HepG2 (cell line): ENCODE results near the gene BRD3. TPM values are rescaled to one million over a fixed set of nuclear protein-coding genes. Genes with fewer than 3 reads are reported as not detected.

Experiments
- ARNT2 ChIP-seq: sonication (generic); formaldehyde crosslinking; IDR thresholded peaks from 2 replicates; pipeline ENCODE4 v1.8.0; 2022; ENCODE audit warnings: mild to moderate bottlenecking, low read depth, missing genetic modification reagents, moderate library complexity
- BCL6 ChIP-seq: IDR thresholded peaks from 2 replicates; pipeline ENCODE4 v1.6.1; 2016; ENCODE audit warnings: missing genetic modification reagents, missing compliant biosample characterization
- ELF4 ChIP-seq: sonication (generic); formaldehyde crosslinking; IDR thresholded peaks from 2 replicates; pipeline ENCODE4 v1.5.0; 2020; ENCODE audit warnings: missing genetic modification reagents, mild to moderate bottlenecking, moderate library complexity, borderline replicate concordance
- HDAC1 ChIP-seq: sonication (generic); formaldehyde crosslinking; IDR thresholded peaks from 2 replicates; pipeline ENCODE4 v1.5.1; 2020; ENCODE audit warnings: mild to moderate bottlenecking, missing genetic modification reagents
- HNRNPUL1 ChIP-seq: fragments of 200-400 bp; formaldehyde crosslinking; IDR thresholded peaks from 2 replicates; pipeline ENCODE4 v1.6.1; 2017; ENCODE audit warnings: low read depth, mild to moderate bottlenecking, low read length, moderate library complexity
- MATR3 ChIP-seq: sonication (generic); formaldehyde crosslinking; IDR thresholded peaks from 2 replicates; pipeline ENCODE4 v1.4.0; 2020; ENCODE audit warnings: missing genetic modification reagents
- NCOA2 ChIP-seq: sonication (generic); formaldehyde crosslinking; IDR thresholded peaks from 2 replicates; pipeline ENCODE4 v1.8.0; 2022; ENCODE audit warnings: inconsistent platforms
- PBX3 ChIP-seq: sonication (generic); formaldehyde crosslinking; IDR thresholded peaks from 2 replicates; pipeline ENCODE4 v1.8.1; 2023; ENCODE audit warnings: missing genetic modification reagents, inconsistent platforms, borderline replicate concordance
- RXRA ChIP-seq: sonication (generic); formaldehyde crosslinking; IDR thresholded peaks from 2 replicates; pipeline ENCODE4 v1.5.1; 2020; ENCODE audit warnings: missing genetic modification reagents
- SIX1 ChIP-seq: sonication (generic); formaldehyde crosslinking; IDR thresholded peaks from 2 replicates; pipeline ENCODE4 v1.4.0; 2020; ENCODE audit warnings: missing genetic modification reagents, borderline replicate concordance
- TBX2 ChIP-seq: sonication (generic); formaldehyde crosslinking; IDR thresholded peaks from 2 replicates; pipeline ENCODE4 v1.5.0; 2020; ENCODE audit warnings: missing genetic modification reagents, mild to moderate bottlenecking, borderline replicate concordance
- TRIM22 ChIP-seq: fragments of 450-650 bp; IDR thresholded peaks from 2 replicates; pipeline ENCODE4 v1.6.1; 2017
- UBTF ChIP-seq: sonication (generic); formaldehyde crosslinking; IDR thresholded peaks from 2 replicates; pipeline ENCODE4 v1.4.0; 2020; ENCODE audit warnings: mild to moderate bottlenecking, missing genetic modification reagents
- ZBTB14 ChIP-seq: sonication (generic); formaldehyde crosslinking; IDR thresholded peaks from 2 replicates; pipeline ENCODE4 v1.4.0; 2020; ENCODE audit warnings: missing genetic modification reagents
- ZBTB7B ChIP-seq: sonication (generic); formaldehyde crosslinking; IDR thresholded peaks from 2 replicates; pipeline ENCODE4 v1.4.0; 2020; ENCODE audit warnings: missing genetic modification reagents
- ZNF362 ChIP-seq: sonication (generic); formaldehyde crosslinking; IDR thresholded peaks from 2 replicates; pipeline ENCODE4 v1.4.0; 2020; ENCODE audit warnings: missing genetic modification reagents, mild to moderate bottlenecking, borderline replicate concordance
- ZNF557 ChIP-seq: sonication (generic); formaldehyde crosslinking; IDR thresholded peaks from 2 replicates; pipeline ENCODE4 v1.4.0; 2020; ENCODE audit warnings: missing genetic modification reagents
- ZNF567 ChIP-seq: sonication (generic); formaldehyde crosslinking; IDR thresholded peaks from 2 replicates; pipeline ENCODE4 v1.8.1; 2023; ENCODE audit warnings: mild to moderate bottlenecking, missing genetic modification reagents, borderline replicate concordance
- ZSCAN20 ChIP-seq: sonication (generic); formaldehyde crosslinking; IDR thresholded peaks from 2 replicates; pipeline ENCODE4 v1.4.0; 2020; ENCODE audit warnings: missing genetic modification reagents, mild to moderate bottlenecking, borderline replicate concordance
- polyA plus RNA-seq, 8 experiments: library from polyadenylated mRNA; depleted of rRNA in 3 of 8; stranded (reverse) in 7 of 8; unstranded in 1 of 8; fragments of >200 nt; fragmentation: Illumina TruSeq in 4 of 8; extraction: Trizol in 4 of 8; gene quantifications; 2 replicates each; pipeline versions ENCODE4 v1.2.1 to v1.2.3, GENCODE V29; 2011 to 2016; ENCODE audit warnings: low read depth in 4 of 8, missing spikeins in 1 of 8, mixed read lengths in 1 of 8; ENCODE audit not compliant: insufficient read depth in 1 of 8
- total RNA-seq, 5 experiments: library from RNA; depleted of rRNA; stranded (reverse); fragments of >200 nt; fragmentation: Illumina TruSeq; extraction: Trizol; gene quantifications; 2 replicates each; pipeline ENCODE4 v1.2.3, GENCODE V29; 2016; ENCODE audit warnings: low read depth in 1 of 5

Gene BRD3
- total and polyA plus RNA-seq, 2 of the 13 experiments (the other 11 are each of a cell fraction or from before 2014, with no cell fraction given) = 5.9 to 12.9 TPM

GRCh38 chr9:134057751-134058701, 9.8 kb downstream of the BRD3 start (continued):
- no peak for TF ChIP-seq ELF4 (CRISPR knock-in tag)
- peak; percentile 55; the same call in 1 of the 2 replicates for TF ChIP-seq RXRA
- peak; percentile 49 for TF ChIP-seq UBTF (CRISPR knock-in tag)
- peak; percentile 79 for TF ChIP-seq HDAC1 (CRISPR knock-in tag)
- TF ChIP-seq TBX2 (CRISPR knock-in tag) = no peak; the same call in 1 of the 2 replicates
- TF ChIP-seq ZSCAN20 (CRISPR knock-in tag) = no peak
- peak; percentile 38; the same call in 1 of the 2 replicates for TF ChIP-seq ZNF567 (CRISPR knock-in tag)
- TF ChIP-seq NCOA2 = peak; percentile 42; the same call in 1 of the 2 replicates
- no peak; the same call in 1 of the 2 replicates for TF ChIP-seq ZNF557 (CRISPR knock-in tag)
- TF ChIP-seq SIX1 = no peak
- TF ChIP-seq BCL6 (CRISPR knock-in tag) = peak; percentile 23; the same call in 1 of the 2 replicates
- no peak for TF ChIP-seq ZNF362
- no peak; the same call in 1 of the 2 replicates for TF ChIP-seq ZBTB7B (CRISPR knock-in tag)
- no peak for TF ChIP-seq ZBTB14
- no peak for TF ChIP-seq TRIM22
- 0 out of 2 replicates have a peak, but pooled peaks have one; percentile 44 for TF ChIP-seq ARNT2 (CRISPR knock-in tag)
- TF ChIP-seq HNRNPUL1 = no peak
- TF ChIP-seq MATR3 (CRISPR knock-in tag) = no peak
- TF ChIP-seq PBX3 (CRISPR knock-in tag) = no peak
